Large intestine (tissue), 3 donors: ENCODE data around the gene MRPS9. TPM values are rescaled to one million over a fixed set of nuclear protein-coding genes. Genes with fewer than 3 reads are reported as not detected.

Experiments used
- DNase-seq, 2 donors: peaks; one replicate each; pipeline versions ENCODE4 v3.0.0 to v3.0.0-alpha.2; 2013
- H3K27ac ChIP-seq: one replicate; pipeline ENCODE4 v1.5.1; 2013; ENCODE audit warnings: low read length
- H3K27me3 ChIP-seq: 2 replicates; pipeline ENCODE4 v1.6.1; 2013; ENCODE audit warnings: low read length; ENCODE audit not compliant: control insufficient read depth, insufficient read depth
- H3K36me3 ChIP-seq: 2 replicates; pipeline ENCODE4 v1.6.1; 2013; ENCODE audit warnings: low read length; ENCODE audit not compliant: control insufficient read depth, insufficient read depth
- H3K4me1 ChIP-seq: one replicate; pipeline ENCODE4 v1.6.1; 2013; ENCODE audit warnings: low read length; ENCODE audit not compliant: control insufficient read depth, insufficient read depth
- H3K4me3 ChIP-seq: one replicate; pipeline ENCODE4 v1.5.1; 2013; ENCODE audit warnings: low read length
- H3K9me3 ChIP-seq: one replicate; pipeline ENCODE4 v1.6.1; 2013; ENCODE audit warnings: mild to moderate bottlenecking, low read depth, low read length, moderate library complexity; ENCODE audit not compliant: control insufficient read depth
- WGBS: methylation state at CpG from one replicate; pipeline ENCODE4 v1.1.5; 2013; ENCODE audit warnings: low lambda C conversion rate; ENCODE audit not compliant: insufficient coverage; 5-methylcytosine and 5-hydroxymethylcytosine counted together
- polyA plus RNA-seq: library from polyadenylated mRNA; unstranded; fragments of 120-200 nt; gene quantifications from one replicate; pipeline ENCODE4 v1.2.1, GENCODE V29; 2013

Gene MRPS9
- polyA plus RNA-seq, 1 donor: 32.8 TPM

DNA sequence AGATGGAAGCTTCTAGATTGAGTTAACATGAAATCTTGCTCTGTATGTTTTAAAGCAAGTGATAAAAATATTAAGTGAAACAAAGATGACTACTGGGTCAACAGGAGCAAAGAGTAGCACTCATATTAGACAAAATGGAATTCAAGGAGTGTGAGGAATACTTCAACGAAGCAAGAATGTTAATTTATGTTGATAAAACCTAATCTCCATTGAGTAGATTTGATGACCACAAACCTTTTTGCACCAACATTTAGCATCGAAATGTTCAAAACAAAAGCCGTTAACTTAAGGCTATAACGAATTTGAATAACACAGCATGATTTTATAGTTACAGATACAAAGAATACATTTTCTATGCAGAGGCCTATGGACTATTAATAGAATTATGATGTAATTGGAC lies 35.7 kb downstream of the MRPS9 start:
- Histone ChIP-seq H3K27ac (no peak overlapping the region), H3K27me3 (no peaks in the 10 kb centered on the region), H3K4me3 (no peak overlapping the region), H3K9me3 (no peaks in the 10 kb centered on the region), H3K36me3 (no peaks in the 10 kb centered on the region), H3K4me1 (no peaks in the 10 kb centered on the region)
- DNase-seq: no peak
- no CpG with 5 or more reads among the region's 4 CpGs for WGBS

DNA sequence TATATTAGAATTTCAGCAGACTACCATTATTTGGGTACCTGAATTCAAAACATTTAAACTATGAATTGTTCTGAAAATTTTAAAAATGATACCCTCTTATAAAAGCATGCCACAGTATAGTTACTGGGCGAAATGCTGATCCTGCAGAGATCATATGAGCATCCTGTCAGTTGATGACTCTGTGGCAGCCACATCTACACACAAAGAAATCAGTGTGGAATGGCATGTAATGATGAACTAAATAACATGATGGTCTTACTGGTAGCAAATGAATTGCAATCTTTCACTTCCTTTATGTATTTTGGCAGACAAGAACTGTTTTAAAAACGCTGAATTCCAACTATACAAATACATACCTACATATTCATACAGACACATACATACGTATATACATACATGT lies 38.3 kb downstream of the MRPS9 start:
- no peak overlapping the region for H3K27ac ChIP-seq
- WGBS: 100% methylated on average over 1 of the region's 3 CpGs
- no peak overlapping the region for H3K4me3 ChIP-seq

GRCh38 chr2:105078906-105079495 lies 41.1 kb downstream of the MRPS9 start:
- no peak for DNase-seq
- peaks cover 9% of the 10 kb centered on the region for H3K36me3 ChIP-seq
- H3K27me3 ChIP-seq: no peaks in the 10 kb centered on the region
- H3K27ac ChIP-seq: no peak overlapping the region
- WGBS: 92% methylated on average over 5 of the region's 10 CpGs
- H3K4me3 ChIP-seq: no peak overlapping the region
- no peaks in the 10 kb centered on the region for H3K9me3 ChIP-seq
- H3K4me1 ChIP-seq: no peaks in the 10 kb centered on the region

More for the DNA sequence above, 38.3 kb downstream of the MRPS9 start:
- H3K4me1 ChIP-seq: no peaks in the 10 kb centered on the region
- no peaks in the 10 kb centered on the region for H3K9me3 ChIP-seq
- DNase-seq: no peak
- H3K27me3 ChIP-seq: no peaks in the 10 kb centered on the region
- H3K36me3 ChIP-seq: peaks cover 4% of the 10 kb centered on the region

DNA sequence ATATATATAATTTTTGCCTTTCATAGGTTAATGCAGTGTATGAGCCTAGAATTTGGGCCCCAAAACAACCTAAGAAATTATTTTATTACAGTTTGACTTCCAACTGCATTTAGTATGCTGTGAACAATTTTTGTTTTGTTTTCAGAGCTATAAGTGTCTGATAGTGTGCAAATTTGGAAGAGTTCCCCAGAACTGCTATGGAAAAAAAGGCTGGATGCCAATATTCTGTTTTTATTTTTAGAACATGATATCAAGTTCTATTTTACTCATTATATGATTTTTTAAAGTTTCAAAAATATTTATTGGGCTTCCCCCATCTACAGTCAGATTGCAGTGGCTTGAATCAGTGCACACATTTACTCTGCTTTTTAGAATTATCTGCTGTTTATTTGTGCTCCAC lies 42.6 kb downstream of the MRPS9 start:
- DNase-seq: no peak
- H3K36me3 ChIP-seq: peaks cover 9% of the 10 kb centered on the region
- H3K27me3 ChIP-seq: no peaks in the 10 kb centered on the region
- H3K4me3 ChIP-seq: no peak overlapping the region
- H3K4me1 ChIP-seq: no peaks in the 10 kb centered on the region
- H3K9me3 ChIP-seq: no peaks in the 10 kb centered on the region
- no peak overlapping the region for H3K27ac ChIP-seq

DNA sequence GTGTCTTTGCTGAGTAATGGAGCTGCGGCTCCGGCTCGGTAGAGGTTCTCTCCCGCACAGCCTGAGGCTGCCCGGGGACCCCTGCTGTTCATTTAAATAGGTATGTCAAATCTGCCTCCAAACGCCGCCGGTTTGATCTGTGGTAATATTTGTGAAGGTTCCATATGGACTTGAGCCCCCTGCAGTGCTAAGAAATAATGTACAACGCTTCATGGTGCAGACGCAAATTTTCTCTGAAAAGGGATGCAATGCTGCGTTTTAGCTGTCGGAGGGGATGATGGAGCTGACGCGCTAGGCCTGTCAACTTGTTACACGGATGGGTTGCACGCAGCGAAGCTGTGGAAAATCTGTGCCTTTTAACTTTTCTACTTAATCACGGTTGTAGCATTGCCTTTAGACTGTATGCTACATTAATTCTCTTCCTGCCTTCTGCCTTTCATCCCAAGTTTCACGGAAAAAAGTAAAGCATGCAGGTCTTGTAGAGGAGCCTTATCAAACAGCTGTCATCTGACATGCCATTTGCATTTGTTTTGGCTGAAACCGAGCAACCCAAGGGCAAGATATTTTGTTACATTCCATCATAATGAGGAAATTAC lies 43.2 kb downstream of the MRPS9 start:
- H3K4me1 ChIP-seq: no peaks in the 10 kb centered on the region
- H3K9me3 ChIP-seq: no peaks in the 10 kb centered on the region
- H3K36me3 ChIP-seq: peaks cover 9% of the 10 kb centered on the region
- no CpG with 5 or more reads among the region's 20 CpGs for WGBS
- H3K27ac ChIP-seq: no peak overlapping the region
- H3K27me3 ChIP-seq: no peaks in the 10 kb centered on the region
- no peak overlapping the region for H3K4me3 ChIP-seq
- no peak for DNase-seq

GRCh38 chr2:105082107-105082506 lies 44.2 kb downstream of the MRPS9 start:
- H3K27me3 ChIP-seq: no peaks in the 10 kb centered on the region
- H3K4me3 ChIP-seq: no peak overlapping the region
- peaks cover 9% of the 10 kb centered on the region for H3K36me3 ChIP-seq
- no peaks in the 10 kb centered on the region for H3K9me3 ChIP-seq
- H3K4me1 ChIP-seq: no peaks in the 10 kb centered on the region
- no peak overlapping the region for H3K27ac ChIP-seq
- 50% methylated on average over 2 of the region's 8 CpGs for WGBS
- DNase-seq: no peak

- DNase-seq: no peak
- Histone ChIP-seq H3K4me1 (no peaks in the 10 kb centered on the region), H3K9me3 (no peaks in the 10 kb centered on the region), H3K27ac (no peak overlapping the region), H3K4me3 (no peak overlapping the region), H3K27me3 (no peaks in the 10 kb centered on the region), H3K36me3 (peaks cover 14% of the 10 kb centered on the region)
- WGBS: no CpG with 5 or more reads among the region's 1 CpG
Observed at GRCh38 chr2:105085525-105085924, 47.7 kb downstream of the MRPS9 start.

- WGBS: 100% methylated on average over 1 of the region's 1 CpG
- no peak overlapping the region for H3K27ac ChIP-seq
- H3K36me3 ChIP-seq: peaks cover 5% of the 10 kb centered on the region
- H3K4me3 ChIP-seq: no peak overlapping the region
- H3K27me3 ChIP-seq: no peaks in the 10 kb centered on the region
- H3K4me1 ChIP-seq: no peaks in the 10 kb centered on the region
- no peaks in the 10 kb centered on the region for H3K9me3 ChIP-seq
- no peak for DNase-seq
Observed at GRCh38 chr2:105087273-105087672, 49.4 kb downstream of the MRPS9 start.

DNA sequence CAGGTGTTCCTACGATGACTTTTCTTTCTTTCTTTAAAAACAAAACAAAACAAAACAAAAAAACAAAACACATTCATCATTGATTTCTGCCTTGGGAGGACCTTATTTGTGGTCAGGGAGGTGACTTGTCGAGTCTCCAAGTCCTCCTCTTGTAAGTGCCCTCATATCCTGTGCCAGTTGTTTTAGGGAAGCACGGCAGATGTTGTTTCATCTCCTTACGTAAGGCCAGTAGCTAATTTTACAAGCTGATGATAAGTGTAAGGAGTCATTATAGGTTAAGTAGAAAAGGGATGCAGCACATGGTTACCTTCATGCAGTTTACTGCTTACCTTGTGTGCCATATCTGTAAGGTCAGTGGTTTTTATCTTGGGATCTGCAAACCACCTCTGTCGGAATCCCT lies 52.2 kb downstream of the MRPS9 start:
- H3K4me3 ChIP-seq: no peak overlapping the region
- no peaks in the 10 kb centered on the region for H3K27me3 ChIP-seq
- no peaks in the 10 kb centered on the region for H3K4me1 ChIP-seq
- WGBS: 80% methylated on average over 1 of the region's 5 CpGs
- H3K27ac ChIP-seq: no peak overlapping the region
- H3K36me3 ChIP-seq: peaks cover 11% of the 10 kb centered on the region
- DNase-seq: no peak
- no peaks in the 10 kb centered on the region for H3K9me3 ChIP-seq

- Histone ChIP-seq H3K9me3 (no peaks in the 10 kb centered on the region), H3K27me3 (no peaks in the 10 kb centered on the region), H3K36me3 (peaks cover 24% of the 10 kb centered on the region), H3K27ac (no peak overlapping the region), H3K4me3 (no peak overlapping the region), H3K4me1 (no peaks in the 10 kb centered on the region)
- 82% methylated on average over 5 of the region's 5 CpGs for WGBS
- DNase-seq: no peak
Observed at GRCh38 chr2:105092797-105093196, 54.9 kb downstream of the MRPS9 start.

- H3K9me3 ChIP-seq: no peaks in the 10 kb centered on the region
- no peaks in the 10 kb centered on the region for H3K4me1 ChIP-seq
- no peak overlapping the region for H3K4me3 ChIP-seq
- WGBS: no CpG with 5 or more reads among the region's 1 CpG
- H3K27me3 ChIP-seq: no peaks in the 10 kb centered on the region
- no peak for DNase-seq
- H3K27ac ChIP-seq: no peak overlapping the region
- H3K36me3 ChIP-seq: peaks cover 46% of the 10 kb centered on the region
Observed at GRCh38 chr2:105099153-105099552, 61.3 kb downstream of the MRPS9 start.
